GM12878 (cell line): Measurements from ENCODE around the gene AKAP13. TPM values are rescaled to one million over a fixed set of nuclear protein-coding genes. Genes with fewer than 3 reads are reported as not detected.
A peak's percentile ranks its signal among the peaks of the same experiment; 100 is the strongest.

Source experiments
- ATF7 ChIP-seq: fragments of 450-650 bp; IDR thresholded peaks from 2 replicates; pipeline ENCODE4 v1.6.1; 2016; ENCODE audit warnings: low read depth, mild to moderate bottlenecking
- BCL11A ChIP-seq: IDR thresholded peaks from 2 replicates; pipeline ENCODE4 v1.6.1; 2011; ENCODE audit warnings: low read depth, low read length
- BMI1 ChIP-seq: fragments of 450-650 bp; IDR thresholded peaks from 2 replicates; pipeline ENCODE4 v1.6.1; 2016; ENCODE audit warnings: mild to moderate bottlenecking, moderate library complexity, borderline replicate concordance
- CEBPB ChIP-seq, 2 experiments: fragments of 150-350 bp in 1 of 2; IDR thresholded peaks; 2 replicates each; pipeline ENCODE4 v1.6.1; 2012 to 2014; ENCODE audit warnings: low read depth in 2 of 2, low read length in 2 of 2, borderline replicate concordance in 1 of 2, inconsistent platforms in 1 of 2
- CHD2 ChIP-seq: IDR thresholded peaks from 2 replicates; pipeline ENCODE4 v1.6.1; 2011; ENCODE audit warnings: low read depth, low read length, improper control_type of control experiment, borderline replicate concordance
- DPF2 ChIP-seq: fragments of 450-650 bp; IDR thresholded peaks from 2 replicates; pipeline ENCODE4 v1.6.1; 2017; ENCODE audit warnings: mild to moderate bottlenecking
- EED ChIP-seq: sonication (generic); IDR thresholded peaks from 2 replicates; pipeline ENCODE4 v1.6.1; 2016; ENCODE audit warnings: antibody characterized with exemption, low read depth
- EP300 ChIP-seq, 2 experiments: fragments of 150-350 bp in 1 of 2; IDR thresholded peaks; 2 replicates each; pipeline ENCODE4 v1.6.1; 2011 to 2012; ENCODE audit warnings: low read depth in 2 of 2, low read length in 2 of 2, borderline replicate concordance in 1 of 2, improper control_type of control experiment in 1 of 2, inconsistent platforms in 1 of 2; ENCODE audit not compliant: control insufficient read depth in 1 of 2
- HCFC1 ChIP-seq: fragments of 150-350 bp; IDR thresholded peaks from 2 replicates; pipeline ENCODE4 v1.6.1; 2014; ENCODE audit warnings: low read length
- HDAC2 ChIP-seq: fragments of 200-600 bp; sonication (generic); IDR thresholded peaks from 2 replicates; pipeline ENCODE4 v1.6.1; 2017
- IRF4 ChIP-seq: IDR thresholded peaks from 2 replicates; pipeline ENCODE4 v1.6.1; 2011; ENCODE audit warnings: low read depth, low read length
- KLF5 ChIP-seq: fragments of 450-650 bp; IDR thresholded peaks from 2 replicates; pipeline ENCODE4 v1.6.1; 2014; ENCODE audit warnings: mild to moderate bottlenecking; ENCODE audit not compliant: partially characterized antibody
- LARP7 ChIP-seq: fragments of 450-650 bp; IDR thresholded peaks from 2 replicates; pipeline ENCODE4 v1.6.1; 2017; ENCODE audit warnings: mild to moderate bottlenecking
- NFXL1 ChIP-seq: fragments of 450-650 bp; IDR thresholded peaks from 2 replicates; pipeline ENCODE4 v1.6.1; 2017; ENCODE audit warnings: antibody characterized with exemption, mild to moderate bottlenecking, borderline replicate concordance
- NR2F1 ChIP-seq: fragments of 450-650 bp; conservative IDR thresholded peaks from 2 replicates; pipeline ENCODE4 v1.6.1; 2017; ENCODE audit warnings: mild to moderate bottlenecking
- SMARCA5 ChIP-seq: fragments of 450-650 bp; IDR thresholded peaks from 2 replicates; pipeline ENCODE4 v1.6.1; 2017; ENCODE audit warnings: mild to moderate bottlenecking
- STAT1 ChIP-seq: fragments of 450-650 bp; conservative IDR thresholded peaks from 2 replicates; pipeline ENCODE4 v1.6.1; 2014; ENCODE audit warnings: antibody characterized with exemption, mild to moderate bottlenecking
- YBX1 ChIP-seq: fragments of 450-650 bp; IDR thresholded peaks from 2 replicates; pipeline ENCODE4 v1.6.1; 2016; ENCODE audit warnings: antibody characterized with exemption
- ZBTB4 ChIP-seq: fragments of 450-650 bp; formaldehyde crosslinking; IDR thresholded peaks from 2 replicates; pipeline ENCODE4 v1.4.0; 2022; ENCODE audit warnings: mild to moderate bottlenecking, moderate library complexity
- ZNF207 ChIP-seq: fragments of 450-650 bp; IDR thresholded peaks from 2 replicates; pipeline ENCODE4 v1.6.1; 2014; ENCODE audit warnings: antibody characterized with exemption, mild to moderate bottlenecking, borderline replicate concordance
- ZNF217 ChIP-seq: fragments of 450-650 bp; IDR thresholded peaks from 2 replicates; pipeline ENCODE4 v1.6.1; 2017; ENCODE audit warnings: antibody characterized with exemption, mild to moderate bottlenecking
- ZNF384 ChIP-seq: IDR thresholded peaks from 2 replicates; pipeline ENCODE4 v1.6.1; 2012; ENCODE audit warnings: low read depth, mild to moderate bottlenecking, low read length, improper control_type of control experiment, borderline replicate concordance
- polyA plus RNA-seq, 11 experiments: library from polyadenylated mRNA; depleted of rRNA in 4 of 11; unstranded in 6 of 11; stranded (reverse) in 5 of 11; fragments of >200 nt; fragmentation: Nextera tagmentation in 4 of 11; fragmentation: Illumina TruSeq in 1 of 11; extraction: Ambion mirVana in 4 of 11; extraction: Trizol in 1 of 11; gene quantifications; 1 replicate in 1 of 11; 2 replicates in 10 of 11; pipeline versions ENCODE4 v1.2.1 to v1.2.3, GENCODE V29; 2011 to 2016; ENCODE audit warnings: inconsistent platforms in 2 of 11, missing spikeins in 2 of 11, low read depth in 1 of 11
- total RNA-seq, 4 experiments: library from RNA; depleted of rRNA in 3 of 4; stranded (reverse); fragments of >200 nt in 3 of 4; fragmentation: Illumina TruSeq in 1 of 4; extraction: Trizol in 1 of 4; gene quantifications; 2 replicates each; pipeline versions ENCODE4 v1.2.1 to v1.2.3, GENCODE V29; 2013 to 2021
- TF ChIP-seq, protein P1 (sequence below): fragments of 450-650 bp; IDR thresholded peaks from 2 replicates; pipeline ENCODE4 v1.6.1; 2017; ENCODE audit warnings: mild to moderate bottlenecking, moderate library complexity
- TF ChIP-seq, protein P2 (sequence below): IDR thresholded peaks from 2 replicates; pipeline ENCODE4 v1.6.1; 2011; ENCODE audit warnings: mild to moderate bottlenecking, low read depth, low read length, moderate library complexity; ENCODE audit not compliant: insufficient replicate concordance

Gene AKAP13
- total and polyA plus RNA-seq, 10 of the 15 experiments (the other 5 are each of a cell fraction or from before 2014, with no cell fraction given) = 14.4 to 74.9 (median 55.1) TPM

GRCh38 chr15:85794598-85795336 is 414.4 kb downstream of the AKAP13 start, which contains the start of gene KLHL25 (continued):
- TF ChIP-seq, protein P1, sequence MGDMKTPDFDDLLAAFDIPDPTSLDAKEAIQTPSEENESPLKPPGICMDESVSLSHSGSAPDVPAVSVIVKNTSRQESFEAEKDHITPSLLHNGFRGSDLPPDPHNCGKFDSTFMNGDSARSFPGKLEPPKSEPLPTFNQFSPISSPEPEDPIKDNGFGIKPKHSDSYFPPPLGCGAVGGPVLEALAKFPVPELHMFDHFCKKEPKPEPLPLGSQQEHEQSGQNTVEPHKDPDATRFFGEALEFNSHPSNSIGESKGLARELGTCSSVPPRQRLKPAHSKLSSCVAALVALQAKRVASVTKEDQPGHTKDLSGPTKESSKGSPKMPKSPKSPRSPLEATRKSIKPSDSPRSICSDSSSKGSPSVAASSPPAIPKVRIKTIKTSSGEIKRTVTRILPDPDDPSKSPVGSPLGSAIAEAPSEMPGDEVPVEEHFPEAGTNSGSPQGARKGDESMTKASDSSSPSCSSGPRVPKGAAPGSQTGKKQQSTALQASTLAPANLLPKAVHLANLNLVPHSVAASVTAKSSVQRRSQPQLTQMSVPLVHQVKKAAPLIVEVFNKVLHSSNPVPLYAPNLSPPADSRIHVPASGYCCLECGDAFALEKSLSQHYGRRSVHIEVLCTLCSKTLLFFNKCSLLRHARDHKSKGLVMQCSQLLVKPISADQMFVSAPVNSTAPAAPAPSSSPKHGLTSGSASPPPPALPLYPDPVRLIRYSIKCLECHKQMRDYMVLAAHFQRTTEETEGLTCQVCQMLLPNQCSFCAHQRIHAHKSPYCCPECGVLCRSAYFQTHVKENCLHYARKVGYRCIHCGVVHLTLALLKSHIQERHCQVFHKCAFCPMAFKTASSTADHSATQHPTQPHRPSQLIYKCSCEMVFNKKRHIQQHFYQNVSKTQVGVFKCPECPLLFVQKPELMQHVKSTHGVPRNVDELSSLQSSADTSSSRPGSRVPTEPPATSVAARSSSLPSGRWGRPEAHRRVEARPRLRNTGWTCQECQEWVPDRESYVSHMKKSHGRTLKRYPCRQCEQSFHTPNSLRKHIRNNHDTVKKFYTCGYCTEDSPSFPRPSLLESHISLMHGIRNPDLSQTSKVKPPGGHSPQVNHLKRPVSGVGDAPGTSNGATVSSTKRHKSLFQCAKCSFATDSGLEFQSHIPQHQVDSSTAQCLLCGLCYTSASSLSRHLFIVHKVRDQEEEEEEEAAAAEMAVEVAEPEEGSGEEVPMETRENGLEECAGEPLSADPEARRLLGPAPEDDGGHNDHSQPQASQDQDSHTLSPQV = no peak
- TF ChIP-seq STAT1 = 0 out of 2 replicates have a peak, but pooled peaks have one; percentile 57
- no peak for TF ChIP-seq YBX1
- TF ChIP-seq EP300 (IDR thresholded peaks at IDR 0.05; ENCODE audit: borderline replicate concordance in 1 of 2, control insufficient read depth in 1 of 2, low read depth in 2 of 2, low read length in 2 of 2) = no peak
- TF ChIP-seq CEBPB (IDR thresholded peaks at IDR 0.05; ENCODE audit: borderline replicate concordance in 1 of 2, low read depth in 2 of 2, low read length in 2 of 2) = no peak
- TF ChIP-seq BMI1 = no peak
- TF ChIP-seq ZBTB4 (CRISPR knock-in tag) = no peak
- TF ChIP-seq NR2F1 = 0 out of 2 replicates have a peak, but pooled peaks have one; percentile 14
- TF ChIP-seq KLF5 = no peak
- TF ChIP-seq SMARCA5 = peak; percentile 52; the same call in 1 of the 2 replicates
- no peak for TF ChIP-seq ZNF207
- peak; percentile 86 for TF ChIP-seq DPF2
- TF ChIP-seq NFXL1 = no peak
- no peak for TF ChIP-seq ZNF384
- no peak for TF ChIP-seq IRF4
- no peak for TF ChIP-seq ATF7
- TF ChIP-seq BCL11A = no peak
- peak; percentile 91 for TF ChIP-seq CHD2
- no peak for TF ChIP-seq ZNF217
- TF ChIP-seq HDAC2 = no peak
- TF ChIP-seq EED = no peak
- no peak for TF ChIP-seq HCFC1
- TF ChIP-seq LARP7 = peak; percentile 81
- TF ChIP-seq, protein P2, sequence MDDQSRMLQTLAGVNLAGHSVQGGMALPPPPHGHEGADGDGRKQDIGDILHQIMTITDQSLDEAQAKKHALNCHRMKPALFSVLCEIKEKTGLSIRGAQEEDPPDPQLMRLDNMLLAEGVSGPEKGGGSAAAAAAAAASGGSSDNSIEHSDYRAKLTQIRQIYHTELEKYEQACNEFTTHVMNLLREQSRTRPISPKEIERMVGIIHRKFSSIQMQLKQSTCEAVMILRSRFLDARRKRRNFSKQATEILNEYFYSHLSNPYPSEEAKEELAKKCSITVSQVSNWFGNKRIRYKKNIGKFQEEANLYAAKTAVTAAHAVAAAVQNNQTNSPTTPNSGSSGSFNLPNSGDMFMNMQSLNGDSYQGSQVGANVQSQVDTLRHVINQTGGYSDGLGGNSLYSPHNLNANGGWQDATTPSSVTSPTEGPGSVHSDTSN = peak; percentile 97
